H1 (cell line): ENCODE data around the gene PSMA2. TPM values are rescaled to one million over a fixed set of nuclear protein-coding genes. Genes with fewer than 3 reads are reported as not detected.

Experiments used
- CTCF ChIA-PET: fragments of 300-600 bp; sonication (Branson Sonifier 250); formaldehyde crosslinking; loops from one replicate; lab custom pipeline; 2021; ENCODE audit not compliant: partially characterized antibody; lab: Charles Lee
- POLR2A ChIA-PET: fragments of 300-600 bp; sonication (Branson Sonifier 250); formaldehyde crosslinking; loops from one replicate; lab custom pipeline; 2021; ENCODE audit warnings: inconsistent platforms; ENCODE audit not compliant: partially characterized antibody; lab: Charles Lee
- DNase-seq, 2 experiments: peaks; one replicate each; pipeline versions ENCODE4 v3.0.0 to v3.0.0-alpha.2; 2010 to 2022; ENCODE audit warnings: low spot score in 2 of 2, low read depth in 1 of 2, mixed read lengths in 1 of 2
- FAIRE-seq: peaks from 2 replicates; lab custom pipeline; 2011; peaks lifted over from hg19 to GRCh38; lab: Jason Lieb, UNC
- H2AFZ ChIP-seq: 2 replicates; pipeline ENCODE4 v1.8.1; 2012; ENCODE audit warnings: low read length, inconsistent platforms
- H2AK5ac ChIP-seq: 2 replicates; pipeline ENCODE4 v1.6.1; 2013; ENCODE audit warnings: low read depth, low read length
- H2BK120ac ChIP-seq: replicated peaks from 2 replicates; pipeline ENCODE3; 2013; ENCODE audit warnings: low read depth, low read length, inconsistent platforms
- H2BK12ac ChIP-seq: 2 replicates; pipeline ENCODE4 v1.6.1; 2013; ENCODE audit warnings: low read depth, low read length
- H2BK15ac ChIP-seq: 2 replicates; pipeline ENCODE4 v1.6.1; 2013; ENCODE audit warnings: low read length
- H2BK20ac ChIP-seq: 2 replicates; pipeline ENCODE4 v1.6.1; 2013; ENCODE audit warnings: low read length
- H2BK5ac ChIP-seq: 2 replicates; pipeline ENCODE4 v1.6.1; 2013; ENCODE audit warnings: low read depth, low read length
- H3K14ac ChIP-seq: 2 replicates; pipeline ENCODE4 v1.6.1; 2013; ENCODE audit warnings: inconsistent platforms; ENCODE audit not compliant: insufficient read length
- H3K18ac ChIP-seq: 2 replicates; pipeline ENCODE4 v1.6.1; 2013; ENCODE audit warnings: low read length; ENCODE audit errors: extremely low read depth
- H3K23ac ChIP-seq: 2 replicates; pipeline ENCODE4 v1.6.1; 2013; ENCODE audit warnings: inconsistent platforms; ENCODE audit not compliant: insufficient read length
- H3K23me2 ChIP-seq: 2 replicates; pipeline ENCODE4 v1.6.1; 2013; ENCODE audit warnings: low read depth, low read length
- H3K27ac ChIP-seq: 2 replicates; pipeline ENCODE4 v1.6.1; 2011; ENCODE audit warnings: low read depth, low read length, inconsistent platforms
- H3K27me3 ChIP-seq, 4 experiments: replicated peaks in 1 of 4; 1 replicate in 1 of 4; 2 replicates in 3 of 4; pipeline versions ENCODE4 v1.6.1 to v1.8.1; 2011 to 2013; ENCODE audit warnings: low read length in 3 of 4, mild to moderate bottlenecking in 3 of 4, inconsistent platforms in 2 of 4, mixed read lengths in 2 of 4, moderate library complexity in 1 of 4; ENCODE audit not compliant: control insufficient read depth in 3 of 4, insufficient read depth in 3 of 4; ENCODE audit errors: extremely low read depth in 1 of 4
- H3K36me3 ChIP-seq, 4 experiments: 2 replicates each; pipeline versions ENCODE4 v1.6.1 to v1.8.1; 2011 to 2013; ENCODE audit warnings: mild to moderate bottlenecking in 4 of 4, low read length in 3 of 4, moderate library complexity in 2 of 4, control low read depth in 1 of 4, inconsistent platforms in 1 of 4; ENCODE audit not compliant: insufficient read depth in 4 of 4, control insufficient read depth in 2 of 4
- H3K4ac ChIP-seq: replicated peaks from 2 replicates; pipeline ENCODE3; 2013; ENCODE audit warnings: low read length, low read depth, mixed read lengths, inconsistent platforms; ENCODE audit not compliant: insufficient read length
- H3K4me1 ChIP-seq, 4 experiments: replicated peaks in 1 of 4; 1 replicate in 1 of 4; 2 replicates in 3 of 4; pipeline versions ENCODE4 v1.6.1 to v1.8.1; 2011 to 2013; ENCODE audit warnings: low read length in 3 of 4, inconsistent platforms in 2 of 4, mixed read lengths in 1 of 4; ENCODE audit not compliant: insufficient read depth in 4 of 4, control insufficient read depth in 3 of 4
- H3K4me2 ChIP-seq, 2 experiments: 2 replicates each; pipeline versions ENCODE4 v1.6.1 to v1.8.1; 2011 to 2013; ENCODE audit warnings: low read depth in 2 of 2, low read length in 2 of 2, control low read depth in 1 of 2, inconsistent platforms in 1 of 2, mild to moderate bottlenecking in 1 of 2; ENCODE audit not compliant: insufficient read depth in 1 of 2
- H3K4me3 ChIP-seq, 4 experiments: fragments of 200-600, 300-600 bp in 1 of 4; sonication (generic), shearing (Covaris generic), sonication (Bioruptor Twin) in 1 of 4; 2 replicates each; pipeline versions ENCODE4 v1.5.1 to v1.8.1; 2011 to 2016; ENCODE audit warnings: low read length in 4 of 4, low read depth in 3 of 4, control low read depth in 2 of 4, inconsistent platforms in 2 of 4, mild to moderate bottlenecking in 2 of 4, mixed read lengths in 1 of 4, moderate library complexity in 1 of 4; ENCODE audit not compliant: insufficient read depth in 2 of 4; ENCODE audit errors: extremely low read depth in 1 of 4
- H3K56ac ChIP-seq: replicated peaks from 2 replicates; pipeline ENCODE3; 2013; ENCODE audit warnings: low read depth, mild to moderate bottlenecking, mixed read lengths, low read length, inconsistent platforms; ENCODE audit not compliant: insufficient read length
- H3K79me1 ChIP-seq: 2 replicates; pipeline ENCODE4 v1.6.1; 2013; ENCODE audit warnings: low read depth, low read length, control low read depth
- H3K79me2 ChIP-seq, 2 experiments: 2 replicates each; pipeline versions ENCODE4 v1.6.1 to v1.8.1; 2012 to 2013; ENCODE audit warnings: low read length in 2 of 2, mild to moderate bottlenecking in 2 of 2, inconsistent platforms in 1 of 2; ENCODE audit not compliant: insufficient read depth in 2 of 2, control insufficient read depth in 1 of 2
- H3K9ac ChIP-seq, 4 experiments: replicated peaks in 1 of 4; 1 replicate in 1 of 4; 2 replicates in 3 of 4; pipeline versions ENCODE4 v1.6.1 to v1.8.1; 2011 to 2013; ENCODE audit warnings: low read depth in 3 of 4, low read length in 3 of 4, control low read depth in 2 of 4, mild to moderate bottlenecking in 2 of 4, moderate library complexity in 2 of 4, inconsistent platforms in 1 of 4; ENCODE audit errors: extremely low read depth in 1 of 4
- H3K9me3 ChIP-seq, 2 experiments: 2 replicates each; pipeline versions ENCODE4 v1.6.1 to v1.8.1; 2012 to 2013; ENCODE audit warnings: mild to moderate bottlenecking in 2 of 2, moderate library complexity in 2 of 2, control low read depth in 1 of 2, inconsistent platforms in 1 of 2, low read depth in 1 of 2, low read length in 1 of 2, mixed read lengths in 1 of 2; ENCODE audit not compliant: insufficient read depth in 2 of 2
- H4K20me1 ChIP-seq, 2 experiments: replicated peaks in 1 of 2; 2 replicates each; pipeline versions ENCODE3 to v1.8.1; 2011 to 2013; ENCODE audit warnings: inconsistent platforms in 2 of 2, low read length in 2 of 2, mild to moderate bottlenecking in 1 of 2; ENCODE audit not compliant: insufficient read depth in 2 of 2, control insufficient read depth in 1 of 2
- H4K5ac ChIP-seq: 2 replicates; pipeline ENCODE4 v1.6.1; 2013; ENCODE audit warnings: low read length, low read depth, mixed read lengths, inconsistent platforms; ENCODE audit not compliant: insufficient read length
- H4K8ac ChIP-seq: 2 replicates; pipeline ENCODE4 v1.8.0; 2013; ENCODE audit warnings: mild to moderate bottlenecking, moderate library complexity, low read length, inconsistent platforms; ENCODE audit not compliant: insufficient read depth; ENCODE audit errors: extremely low read depth
- H4K91ac ChIP-seq: replicated peaks from 2 replicates; pipeline ENCODE3; 2013; ENCODE audit warnings: low read length, mixed read lengths, inconsistent platforms; ENCODE audit not compliant: insufficient read length
- BACH1 ChIP-seq: IDR thresholded peaks from 2 replicates; pipeline ENCODE4 v1.6.1; 2012; ENCODE audit warnings: low read length, improper control_type of control experiment
- CREB1 ChIP-seq: IDR thresholded peaks from 2 replicates; pipeline ENCODE4 v1.6.1; 2012; ENCODE audit warnings: inconsistent platforms
- JUN ChIP-seq: IDR thresholded peaks from 2 replicates; pipeline ENCODE4 v1.6.1; 2011; ENCODE audit warnings: low read depth, mild to moderate bottlenecking, improper control_type of control experiment, low read length
- MAFK ChIP-seq: IDR thresholded peaks from 2 replicates; pipeline ENCODE4 v1.6.1; 2012; ENCODE audit warnings: low read depth, mild to moderate bottlenecking, improper control_type of control experiment, low read length
- POLR2A ChIP-seq, 2 experiments: IDR thresholded peaks; 1 replicate in 1 of 2; 2 replicates in 1 of 2; pipeline ENCODE4 v1.6.1; 2011; ENCODE audit warnings: low read depth in 2 of 2, low read length in 2 of 2, mild to moderate bottlenecking in 2 of 2; ENCODE audit errors: control extremely low read depth in 1 of 2
- RBBP5 ChIP-seq: IDR thresholded peaks from 2 replicates; pipeline ENCODE4 v1.7.1; 2012; ENCODE audit warnings: low read depth, mild to moderate bottlenecking, inconsistent platforms, low read length, moderate library complexity, borderline replicate concordance
- SIRT6 ChIP-seq: IDR thresholded peaks from one replicate; pipeline ENCODE4 v1.7.1; 2012; ENCODE audit warnings: low read length, inconsistent platforms
- TEAD4 ChIP-seq: IDR thresholded peaks from 2 replicates; pipeline ENCODE4 v1.6.1; 2012; ENCODE audit warnings: low read depth, low read length, inconsistent platforms, mixed read lengths
- ZNF274 ChIP-seq: IDR thresholded peaks from 2 replicates; pipeline ENCODE4 v1.7.0; 2012; ENCODE audit warnings: low read length, borderline replicate concordance; ENCODE audit errors: extremely low read depth
- WGBS, 2 experiments: shearing (Covaris generic) in 1 of 2; methylation state at CpG; one replicate each; pipeline versions ENCODE4 v1.1.6 to v1.1.7; 2013 to 2015; ENCODE audit warnings: low lambda C conversion rate in 2 of 2, mixed read lengths in 2 of 2, inconsistent platforms in 1 of 2, low coverage in 1 of 2, missing lambda C conversion rate in 1 of 2; ENCODE audit not compliant: insufficient replicate concordance in 2 of 2, insufficient coverage in 1 of 2, insufficient read length in 1 of 2; ENCODE audit errors: extremely low coverage in 1 of 2, missing lambda C conversion rate in 1 of 2; 5-methylcytosine and 5-hydroxymethylcytosine counted together
- polyA plus RNA-seq, 7 experiments: library from polyadenylated mRNA; depleted of rRNA in 3 of 7; stranded (reverse) in 5 of 7; unstranded in 2 of 7; fragments of >200 nt in 5 of 7; fragments of 200-250 nt in 2 of 7; gene quantifications; 1 replicate in 5 of 7; 2 replicates in 1 of 7; 4 replicates in 1 of 7; pipeline versions ENCODE4 v1.2.1 to v1.2.3, GENCODE V29; 2011 to 2013; ENCODE audit warnings: missing spikeins in 2 of 7, mixed read lengths in 2 of 7
- total RNA-seq: library from RNA; stranded (reverse); fragmentation: NEBNext Ultra II Directional; extraction: Animal tissue kit (Norgen Biotek cat#: 25700); gene quantifications from 2 replicates; pipeline ENCODE4 v1.2.1, GENCODE V29; 2021
- TF ChIP-seq, protein P1 (sequence below): IDR thresholded peaks from 2 replicates; pipeline ENCODE4 v1.6.1; 2012; ENCODE audit warnings: inconsistent platforms

Gene PSMA2
- total and polyA plus RNA-seq, 2 of the 8 experiments (the other 6 are each of a cell fraction or from before 2014, with no cell fraction given), result 211 to 259 TPM

DNA sequence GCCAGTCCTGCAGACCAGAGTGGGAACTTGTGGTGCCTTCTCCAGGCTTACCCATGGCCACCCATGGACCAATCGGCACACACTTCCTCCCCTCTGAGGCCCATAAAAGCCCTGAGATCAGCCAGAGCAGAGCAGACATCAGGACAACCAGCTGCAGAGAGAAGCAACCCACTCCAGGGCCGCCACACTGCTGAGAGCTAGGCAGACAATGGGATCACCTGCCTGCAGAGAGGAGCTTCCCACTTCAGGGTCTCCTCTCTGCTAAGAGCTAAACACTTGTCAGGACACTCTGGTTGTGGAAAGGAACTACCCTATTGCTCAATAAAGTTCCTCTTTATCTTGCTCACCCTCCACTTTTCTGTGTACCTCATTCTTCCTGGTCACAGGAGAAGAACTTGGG lies 54.1 kb downstream of the PSMA2 start:
- H2BK15ac ChIP-seq, result no peak overlapping the region
- DNase-seq (no peak), FAIRE-seq (no peak)
- ChIA-PET POLR2A (interaction anchor here (2.0 kb wide), 1 partner anchor 54 kb away, joined by 7 read pairs; the partner anchor contains the start of genes MRPL32 and PSMA2), CTCF (interaction anchor here (0.6 to 2.8 kb wide), 20 partner anchors 7 to 1800 kb away, joined by 3 to 13 read pairs (median 4); no protein-coding TSS in a partner anchor)
- no peaks in the 10 kb centered on the region; a peak in 1 of 8 replicates for H3K36me3 ChIP-seq
- no peak overlapping the region for H3K14ac ChIP-seq
- H3K27me3 ChIP-seq, result no peaks in the 10 kb centered on the region
- H2BK20ac ChIP-seq, result peak overlapping the region; percentile 24; the same call in 1 of the 2 replicates
- no peaks in the 10 kb centered on the region for H3K79me1 ChIP-seq
- H3K23ac ChIP-seq, result no peak overlapping the region
- no peak overlapping the region for H4K8ac ChIP-seq
- no peak for TF ChIP-seq POLR2A (IDR thresholded peaks at IDR 0.05; ENCODE audit: control extremely low read depth in 1 of 2, low read depth in 2 of 2, low read length in 2 of 2)
- no peak for TF ChIP-seq CREB1
- no peak for TF ChIP-seq TEAD4
- TF ChIP-seq ZNF274, result no peak
- TF ChIP-seq JUN, result no peak
- TF ChIP-seq, protein P1, sequence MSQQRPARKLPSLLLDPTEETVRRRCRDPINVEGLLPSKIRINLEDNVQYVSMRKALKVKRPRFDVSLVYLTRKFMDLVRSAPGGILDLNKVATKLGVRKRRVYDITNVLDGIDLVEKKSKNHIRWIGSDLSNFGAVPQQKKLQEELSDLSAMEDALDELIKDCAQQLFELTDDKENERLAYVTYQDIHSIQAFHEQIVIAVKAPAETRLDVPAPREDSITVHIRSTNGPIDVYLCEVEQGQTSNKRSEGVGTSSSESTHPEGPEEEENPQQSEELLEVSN, result no peak
- TF ChIP-seq BACH1, result no peak
- TF ChIP-seq SIRT6, result no peak
- no peak for TF ChIP-seq RBBP5
- TF ChIP-seq MAFK, result no peak
- no peak overlapping the region for H3K4me2 ChIP-seq
- H4K5ac ChIP-seq, result no peak overlapping the region
- no peaks in the 10 kb centered on the region for H3K79me2 ChIP-seq
- peak overlapping the region; percentile 66 for H4K91ac ChIP-seq
- H2BK5ac ChIP-seq, result peak overlapping the region; percentile 55
- no peaks in the 10 kb centered on the region; the same call in 1 of the 2 replicates for H3K23me2 ChIP-seq
- H2BK12ac ChIP-seq, result 0 out of 2 replicates have a peak overlapping the region, but pooled peaks have one; percentile 94
- H3K4me1 ChIP-seq, result no peaks in the 10 kb centered on the region
- no peak overlapping the region for H3K4ac ChIP-seq
- H3K27ac ChIP-seq, result no peak overlapping the region
- H3K56ac ChIP-seq, result no peak overlapping the region
- H4K20me1 ChIP-seq, result no peaks in the 10 kb centered on the region
- no peak overlapping the region for H3K4me3 ChIP-seq
- H2AFZ ChIP-seq, result peak overlapping the region; percentile 21; the same call in 1 of the 2 replicates
- 84% methylated on average over 2 of the region's 2 CpGs; no CpG with 5 or more reads in 1 of the 2 experiments for WGBS, 2 experiments
- H3K9ac ChIP-seq, result no peak overlapping the region
- peaks cover 0 to 3% of the 10 kb centered on the region in 2 experiments; a peak in 1 of 4 replicates for H3K9me3 ChIP-seq
- no peak overlapping the region for H3K18ac ChIP-seq
- peak overlapping the region; percentile 80; the same call in 1 of the 2 replicates for H2AK5ac ChIP-seq
- no peak overlapping the region for H2BK120ac ChIP-seq
